GM21723 (cell line): ENCODE measurements around the gene TCL1B.

Source experiments
- ATAC-seq: cut with Tn5 transposase; IDR thresholded peaks from one replicate; pipeline ENCODE4 v1.9.1; 2021; ENCODE audit warnings: mild to moderate bottlenecking, moderate library complexity; ENCODE audit not compliant: unreplicated experiment

TCL1B gene

DNA sequence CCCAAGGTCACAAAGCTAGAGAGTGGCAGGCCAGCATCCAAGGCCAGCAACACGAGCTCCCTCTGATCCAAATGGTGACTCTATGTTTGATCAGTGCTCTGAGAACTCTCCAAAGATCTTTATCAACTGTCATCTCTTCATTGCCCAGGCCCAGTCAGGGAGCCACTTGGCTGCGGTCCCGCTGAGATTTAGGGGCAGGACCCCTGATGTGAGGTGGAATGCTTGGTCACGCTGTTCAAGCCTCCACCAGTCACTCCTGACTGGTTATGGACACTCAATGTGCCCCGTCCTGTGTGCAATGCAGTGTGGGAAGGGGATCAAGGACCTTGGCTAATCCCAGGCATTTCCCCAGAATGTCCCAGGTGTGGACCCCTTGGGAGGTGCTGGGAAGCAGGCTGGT is 19.8 kb upstream of the TCL1B start:
- no peak for ATAC-seq

DNA sequence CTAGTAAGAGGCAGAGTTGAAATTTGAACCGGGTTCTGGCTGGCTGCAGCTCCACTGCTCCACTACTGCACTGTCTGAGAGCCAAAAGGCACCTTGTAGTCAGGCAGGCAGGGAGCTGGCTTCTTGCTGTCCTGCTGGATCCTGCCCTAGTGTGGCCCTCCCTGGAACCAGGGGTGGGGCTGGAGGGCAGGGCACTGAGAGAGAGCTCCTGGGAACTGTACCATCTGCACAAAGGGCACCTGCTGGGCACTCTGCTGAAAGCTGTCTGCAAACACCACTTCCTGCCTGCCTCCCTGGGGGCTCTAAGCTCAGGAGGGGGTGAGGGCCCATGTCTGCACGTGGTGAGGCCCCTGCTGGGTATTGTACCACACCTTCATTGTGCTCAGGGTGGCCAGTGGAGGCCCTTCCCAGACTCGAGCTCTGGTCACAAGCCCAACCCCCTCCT is 19.0 kb upstream of the TCL1B start:
- ATAC-seq = no peak

DNA sequence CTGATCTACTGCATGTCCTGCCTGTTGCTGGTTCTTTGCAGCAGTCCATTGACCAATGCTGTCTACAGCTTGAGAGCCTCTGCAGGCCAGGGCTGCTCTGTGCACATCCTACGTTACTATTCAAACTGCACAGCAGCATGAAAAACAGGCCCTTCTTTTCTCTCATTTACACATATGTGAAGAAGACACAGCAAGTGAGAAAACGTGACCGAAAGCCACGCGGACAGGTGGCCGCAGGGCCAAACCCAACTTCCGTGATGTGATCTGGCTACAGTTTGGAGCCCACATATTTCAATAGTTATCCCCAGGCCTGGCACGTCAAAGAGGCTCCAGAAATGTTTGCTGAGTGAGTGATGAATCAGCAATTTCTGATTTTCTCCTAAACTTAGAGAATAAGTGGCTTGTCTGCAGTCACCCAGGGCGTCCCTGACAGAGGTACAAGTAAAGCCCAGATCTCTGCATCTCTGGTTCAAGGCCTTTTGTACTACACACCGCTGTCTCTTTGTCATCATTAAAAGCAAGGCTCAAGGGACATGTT is 17.9 kb upstream of the TCL1B start:
- ATAC-seq = no peak

DNA sequence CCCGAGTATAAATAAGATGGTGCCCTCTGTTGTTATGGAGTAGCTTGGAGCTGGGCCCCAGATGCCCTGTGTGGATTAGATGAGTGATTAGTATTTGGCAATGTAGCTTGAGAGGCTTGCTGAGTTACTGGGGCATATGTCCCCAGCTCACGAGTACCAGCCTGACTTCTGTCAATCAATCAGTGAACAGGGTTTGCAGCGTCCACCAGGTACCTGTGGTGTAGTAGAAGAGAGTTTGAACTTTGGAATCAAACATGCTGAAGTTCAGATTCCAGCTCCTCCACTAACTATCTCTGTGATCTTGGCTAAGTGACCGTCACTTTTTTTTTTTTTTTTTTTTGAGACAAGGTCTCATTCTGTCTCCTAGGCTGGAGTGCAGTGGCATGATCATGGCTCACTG is 11.6 kb upstream of the TCL1B start:
- no peak for ATAC-seq

DNA sequence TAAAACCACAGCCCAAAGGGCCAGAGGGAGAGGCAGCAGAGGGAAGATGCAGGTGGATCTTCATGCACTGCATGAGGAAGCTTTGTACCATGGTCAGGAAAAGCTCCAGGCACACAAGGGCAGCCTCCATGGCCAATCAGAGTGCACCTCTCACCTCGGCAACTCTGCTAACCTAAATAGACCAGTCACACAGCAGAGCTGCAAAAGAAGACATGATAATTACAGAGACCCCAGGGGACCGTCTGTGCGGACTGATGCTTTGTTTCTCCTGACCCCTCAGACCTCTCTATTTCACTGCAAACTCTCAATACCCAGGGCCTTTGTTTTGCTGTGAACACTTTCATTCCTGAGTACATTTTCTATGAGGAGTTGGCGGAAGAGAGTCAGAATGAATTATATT is 10.7 kb upstream of the TCL1B start:
- no peak for ATAC-seq

DNA sequence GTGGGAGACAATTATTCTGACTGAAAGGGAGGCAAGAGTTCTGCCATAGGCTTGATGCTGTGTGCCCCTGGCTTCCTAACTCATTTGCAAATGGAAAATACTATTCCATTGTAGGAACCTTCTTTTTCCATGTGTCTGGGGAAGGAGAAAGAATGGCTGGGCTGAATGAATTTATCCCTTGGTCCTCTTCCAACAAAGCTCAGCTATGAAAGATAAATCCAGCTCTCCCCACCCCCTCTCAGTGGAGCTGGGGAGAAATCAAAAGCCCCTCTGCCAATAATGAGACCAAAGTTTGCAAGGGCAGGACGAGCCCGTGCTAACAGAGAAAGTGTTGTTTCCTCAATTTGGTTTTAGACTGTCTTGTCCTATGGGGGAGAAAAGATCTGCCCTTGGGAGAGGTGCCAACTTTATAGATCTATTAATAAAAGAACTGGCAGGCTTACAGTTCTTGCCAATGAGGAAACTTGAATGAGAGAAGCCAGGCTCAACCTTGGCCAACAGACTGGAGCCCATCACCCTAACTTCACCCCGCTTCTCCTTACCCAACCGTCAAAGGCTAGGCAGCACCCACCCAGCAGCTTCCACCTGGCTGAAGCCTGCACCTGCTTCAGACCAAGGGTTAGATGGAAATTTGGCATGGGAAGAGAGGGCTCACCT is 8.9 kb upstream of the TCL1B start:
- no peak for ATAC-seq

DNA sequence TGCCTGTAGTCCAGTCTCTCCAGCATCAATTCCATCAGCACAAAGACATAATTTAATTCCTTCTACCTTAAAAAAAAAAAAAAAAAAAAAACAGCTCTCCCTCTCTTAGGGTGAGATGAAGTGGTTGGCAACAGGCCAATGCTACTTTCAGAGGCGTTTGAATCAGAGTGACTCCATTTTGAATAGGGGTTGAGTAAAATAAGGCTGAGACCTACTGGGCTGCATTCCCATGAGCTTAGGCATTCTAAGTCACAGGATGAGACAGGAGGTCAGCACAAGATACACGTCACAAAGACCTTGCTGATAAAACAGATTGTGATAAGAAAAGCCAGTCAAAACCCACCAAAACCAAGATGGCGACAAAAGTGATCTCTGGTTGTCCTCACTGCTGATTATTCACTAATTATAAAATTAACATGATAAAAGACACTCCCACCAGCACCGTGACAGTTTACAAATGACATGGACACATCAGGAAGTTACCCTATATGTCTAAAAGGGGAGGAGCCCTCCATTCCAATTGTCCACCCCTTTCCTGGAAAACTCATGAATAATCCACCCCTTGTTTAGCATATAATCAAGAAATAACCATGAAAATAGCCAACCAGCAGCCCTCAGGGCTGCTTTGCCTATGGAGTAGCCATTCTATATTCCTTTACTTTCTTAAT is 6.9 kb upstream of the TCL1B start:
- ATAC-seq = no peak

DNA sequence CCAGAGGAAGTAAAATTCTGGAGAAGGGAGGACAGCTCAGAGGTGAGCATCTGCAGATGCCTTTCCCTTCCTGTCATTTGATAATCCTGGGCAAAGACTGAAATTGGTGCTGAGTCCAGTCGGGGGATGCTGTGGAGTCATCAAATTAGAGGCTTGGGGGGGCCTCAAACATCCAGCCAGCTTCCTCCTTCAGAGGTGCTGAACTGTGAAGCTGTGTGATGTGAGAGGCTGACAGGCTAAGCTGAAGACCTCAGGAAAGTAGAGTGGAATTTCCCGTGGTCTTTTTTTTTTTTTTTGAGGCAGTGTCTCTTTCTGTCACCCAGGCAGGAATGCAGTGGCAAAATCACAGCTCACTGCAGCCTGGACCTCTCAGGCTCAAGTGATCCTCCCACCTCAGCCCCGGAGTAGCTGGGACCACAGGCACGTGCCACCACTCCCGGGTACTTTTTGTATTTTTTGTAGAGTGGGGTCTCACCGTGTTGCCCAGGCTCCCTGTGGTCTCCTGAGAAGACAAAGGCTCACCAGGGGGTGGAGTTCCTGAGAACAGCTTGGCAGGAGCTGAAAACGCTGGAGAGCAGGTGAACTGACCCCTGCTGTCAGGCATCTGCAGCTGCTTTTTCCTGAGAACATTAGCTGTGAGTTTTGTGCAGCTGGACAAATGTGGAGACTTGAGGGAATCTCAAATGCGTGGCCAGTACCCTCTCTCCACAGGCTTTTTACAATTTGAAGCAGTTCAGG is 6.1 kb upstream of the TCL1B start:
- no peak for ATAC-seq

DNA sequence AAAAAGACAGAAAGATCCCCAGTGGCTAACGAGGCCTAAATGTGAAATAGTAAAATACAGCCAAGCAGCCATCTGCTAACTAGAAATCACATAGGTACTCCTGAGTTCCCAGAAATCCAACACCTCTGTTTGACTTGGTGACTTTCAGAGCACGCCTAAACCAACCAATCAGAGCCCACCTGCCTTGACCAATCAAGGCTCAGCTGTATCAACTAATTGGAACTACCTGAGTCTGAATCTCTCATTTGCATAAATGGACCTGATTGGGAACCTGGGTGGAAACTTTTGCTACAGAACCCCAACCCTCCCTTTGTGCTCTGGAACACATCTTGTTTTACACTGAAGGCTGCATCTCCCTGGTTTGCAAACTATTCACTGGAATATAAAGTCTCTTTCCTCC is 5.1 kb upstream of the TCL1B start:
- ATAC-seq = no peak

DNA sequence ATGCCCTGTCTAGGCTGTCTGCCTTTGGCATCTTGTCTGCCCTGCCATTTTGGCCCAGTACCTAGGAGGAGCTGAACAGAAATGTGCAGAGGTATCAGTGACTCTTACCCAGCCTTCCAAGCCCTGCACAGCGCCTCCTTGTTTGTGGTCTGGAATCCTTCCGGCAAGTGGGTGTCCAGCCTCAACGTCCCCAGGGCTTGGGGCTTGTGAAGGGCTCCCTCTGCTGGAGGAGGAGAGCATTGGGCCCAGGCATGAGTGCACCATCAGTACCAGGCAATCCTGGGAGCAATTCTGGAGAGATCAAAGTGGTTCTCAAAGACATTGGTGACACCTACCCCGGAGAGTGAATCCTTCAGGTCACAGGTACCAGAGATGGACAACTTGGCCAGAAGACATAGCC is 2.4 kb upstream of the TCL1B start:
- ATAC-seq = peak; percentile 63

DNA sequence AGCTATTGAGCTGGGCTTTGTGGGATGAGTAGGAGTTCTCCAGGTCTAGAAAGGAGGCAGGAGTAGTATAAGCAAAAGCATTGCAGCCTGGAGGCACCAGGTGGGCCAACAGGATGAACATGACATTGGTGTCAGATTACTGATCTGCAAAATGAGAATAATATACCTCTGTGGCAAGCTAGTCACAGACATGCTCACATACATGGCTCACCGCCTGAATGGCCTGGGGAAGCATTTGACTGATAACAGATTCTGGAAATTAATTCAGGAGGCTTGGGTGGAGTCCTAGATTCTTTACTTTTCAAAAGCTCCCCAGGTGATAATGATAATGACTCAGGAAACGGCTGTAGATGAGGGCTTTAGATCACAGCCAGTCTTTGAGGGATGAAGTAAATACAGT is 709 bp downstream of the TCL1B start:
- no peak for ATAC-seq

DNA sequence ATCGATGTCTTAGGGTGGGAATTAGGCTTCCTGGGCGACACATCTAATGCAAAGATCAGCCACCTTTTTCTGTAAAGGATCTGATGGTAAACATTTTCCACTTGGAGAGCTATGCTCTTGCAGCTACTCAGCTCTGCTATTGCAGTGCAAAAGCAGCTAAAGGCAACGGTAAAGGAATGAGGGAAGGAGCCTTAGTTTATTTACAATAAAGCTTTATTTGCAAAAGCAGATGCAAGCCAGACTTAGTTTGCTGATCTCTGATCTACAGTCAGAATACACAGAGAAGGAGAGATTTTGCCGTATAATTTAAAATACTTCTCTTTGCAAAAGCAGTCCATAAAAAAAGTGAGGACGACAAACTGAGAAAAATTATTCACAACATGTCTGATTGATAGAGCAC is 3.2 kb downstream of the TCL1B start:
- no peak for ATAC-seq

DNA sequence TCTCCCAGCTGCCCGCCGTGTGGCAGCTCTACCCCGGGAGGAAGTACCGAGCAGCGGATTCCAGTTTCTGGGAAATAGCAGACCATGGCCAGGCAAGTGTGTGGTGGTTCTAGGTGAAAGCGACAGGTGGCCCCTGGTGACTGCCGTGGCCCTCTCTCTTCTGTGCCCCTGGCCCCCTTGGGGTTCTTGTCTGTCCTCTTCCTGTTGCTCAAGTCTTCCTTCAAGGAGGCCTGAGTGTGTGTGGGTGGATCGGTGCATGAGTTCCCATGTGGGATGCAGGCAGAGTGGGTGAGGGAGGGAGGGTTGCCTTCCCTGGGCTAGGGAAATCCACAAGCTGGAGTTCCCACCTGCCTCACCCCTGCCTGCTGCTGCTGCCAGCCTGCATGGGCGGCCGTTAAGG is 4.6 kb downstream of the TCL1B start:
- no peak for ATAC-seq

DNA sequence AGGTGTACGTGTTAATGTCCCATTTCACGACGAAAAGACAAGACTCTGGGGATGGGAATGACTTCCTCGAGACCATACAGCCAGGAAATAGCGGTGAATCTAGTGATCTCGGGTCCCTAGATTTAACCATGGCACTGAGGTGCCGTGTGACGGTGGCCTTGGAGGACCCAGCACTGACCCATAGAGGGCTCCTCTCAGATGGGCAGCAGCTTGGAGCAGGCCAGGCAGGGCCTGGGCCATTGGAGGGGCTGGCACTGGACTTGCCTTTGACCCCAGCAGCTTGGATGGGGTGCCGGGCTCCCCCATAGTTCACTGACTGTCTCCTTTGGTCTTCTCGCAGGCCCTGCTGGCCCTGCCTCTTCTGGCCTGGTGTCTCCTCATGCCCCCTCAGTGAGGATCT is 5.4 kb downstream of the TCL1B start:
- ATAC-seq = no peak

DNA sequence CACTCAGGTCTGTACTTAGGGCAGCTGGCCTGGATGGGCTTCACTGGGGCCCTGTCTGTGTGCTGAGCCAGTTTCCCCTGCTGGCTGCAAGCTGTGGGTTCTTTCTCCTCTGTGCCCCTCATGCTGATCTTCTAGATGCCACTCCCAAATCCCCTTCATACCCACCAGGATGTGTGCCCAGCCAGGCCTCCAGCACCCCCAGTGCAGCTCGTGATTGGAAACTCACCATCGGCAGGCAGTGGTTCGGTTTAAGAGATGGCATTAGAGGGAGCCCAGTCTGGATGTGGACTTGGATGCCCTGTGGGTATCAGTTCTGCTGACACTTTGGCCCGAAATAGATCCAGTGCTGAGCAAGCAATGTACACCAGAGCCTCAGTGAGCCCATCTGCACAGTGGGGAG is 5.9 kb downstream of the TCL1B start:
- no peak for ATAC-seq

DNA sequence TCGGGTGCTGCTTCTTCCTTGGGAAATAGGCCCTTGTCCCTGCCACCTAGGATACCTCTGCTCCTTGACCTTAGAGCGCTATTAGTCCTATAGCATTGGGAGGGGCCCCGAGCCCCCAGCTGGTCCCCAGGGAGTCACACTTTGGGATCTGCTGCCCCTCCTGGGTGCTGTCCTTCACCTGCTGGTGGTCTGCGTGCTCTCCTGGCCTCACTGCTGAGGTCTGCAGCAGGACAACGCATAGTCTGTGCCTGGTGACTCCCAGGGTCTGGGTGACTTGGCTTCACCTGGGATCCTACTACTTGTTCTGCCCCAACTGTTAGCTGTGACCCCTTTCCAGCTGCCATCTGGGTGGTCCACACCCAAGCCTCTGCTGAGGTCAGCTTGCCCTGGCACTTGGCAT is 8.8 kb downstream of the TCL1B start:
- ATAC-seq = no peak

DNA sequence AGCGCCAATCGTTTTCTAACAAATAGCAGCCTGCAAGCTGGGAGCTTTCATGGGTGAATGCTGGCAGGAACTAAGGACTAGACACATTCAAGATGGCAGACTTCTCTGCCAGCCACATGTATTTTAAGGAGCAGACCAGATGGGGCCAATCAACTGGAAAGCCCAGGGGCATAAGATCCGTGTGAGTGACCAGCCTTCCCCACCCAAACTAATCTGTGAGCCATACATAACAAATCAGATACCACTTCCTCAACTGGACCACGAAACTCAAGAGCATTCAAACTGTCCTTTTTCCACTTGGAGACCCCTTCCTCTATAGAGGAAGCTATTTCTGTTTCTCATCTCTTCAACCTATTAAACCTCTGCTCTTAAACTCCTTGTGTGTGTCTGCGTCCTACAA is 9.7 kb downstream of the TCL1B start:
- ATAC-seq = no peak

DNA sequence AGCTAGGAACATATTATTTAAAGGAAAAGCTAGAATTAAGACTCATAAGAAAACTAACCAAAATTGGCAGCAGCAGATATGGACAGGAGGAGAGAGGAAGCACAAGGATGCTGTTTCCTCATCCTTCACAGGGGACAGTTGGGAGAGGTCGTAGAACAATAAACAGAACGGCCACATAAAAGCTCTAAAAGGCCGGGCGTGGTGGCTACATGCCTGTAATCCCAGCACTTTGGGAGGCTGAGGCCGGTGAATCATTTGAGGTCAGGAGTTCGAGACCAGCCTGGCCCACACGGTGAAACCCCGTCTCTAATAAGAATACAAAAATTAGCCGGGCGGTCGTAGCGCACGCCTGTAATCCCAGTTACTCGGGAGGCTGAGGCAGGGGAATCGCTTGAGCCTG is 10.5 kb downstream of the TCL1B start:
- ATAC-seq = no peak

DNA sequence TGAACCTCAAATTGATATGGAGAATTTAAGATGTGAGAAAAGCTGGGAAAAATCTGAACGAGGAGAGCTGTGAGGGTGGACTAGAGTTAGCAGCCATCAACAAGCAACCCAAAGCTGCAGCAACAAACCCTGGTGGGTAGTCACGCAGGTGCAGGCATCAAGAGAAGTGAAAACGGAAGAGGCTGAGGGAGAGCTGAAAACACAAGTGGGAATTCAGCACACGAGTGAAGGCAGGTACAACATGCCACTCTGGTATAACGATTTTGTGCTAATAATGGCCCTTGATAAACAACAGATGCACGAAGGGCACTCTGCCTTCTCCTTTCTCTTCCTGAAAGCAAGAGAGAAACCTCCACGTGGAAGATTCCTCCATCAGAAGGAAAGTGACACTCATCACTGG is 11.5 kb downstream of the TCL1B start:
- ATAC-seq = no peak

DNA sequence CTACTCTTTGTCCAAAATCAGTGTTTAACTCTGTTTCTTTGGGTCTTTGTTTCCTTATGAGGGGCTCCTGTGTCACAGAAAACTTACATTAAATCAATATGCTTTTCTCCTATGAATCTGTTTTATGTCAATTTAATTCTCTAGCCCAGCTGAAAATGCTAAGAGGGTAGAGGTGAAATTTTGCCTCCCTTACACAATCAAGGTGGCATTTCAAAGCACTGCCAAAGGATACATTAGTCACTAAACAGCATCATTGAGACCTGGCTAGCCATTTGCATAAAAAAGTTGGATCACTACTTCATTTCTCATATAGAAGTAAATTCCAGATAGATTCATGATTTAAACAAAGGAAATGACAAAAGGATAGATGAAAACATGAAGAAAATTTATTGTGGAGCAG is 12.1 kb downstream of the TCL1B start:
- no peak for ATAC-seq

DNA sequence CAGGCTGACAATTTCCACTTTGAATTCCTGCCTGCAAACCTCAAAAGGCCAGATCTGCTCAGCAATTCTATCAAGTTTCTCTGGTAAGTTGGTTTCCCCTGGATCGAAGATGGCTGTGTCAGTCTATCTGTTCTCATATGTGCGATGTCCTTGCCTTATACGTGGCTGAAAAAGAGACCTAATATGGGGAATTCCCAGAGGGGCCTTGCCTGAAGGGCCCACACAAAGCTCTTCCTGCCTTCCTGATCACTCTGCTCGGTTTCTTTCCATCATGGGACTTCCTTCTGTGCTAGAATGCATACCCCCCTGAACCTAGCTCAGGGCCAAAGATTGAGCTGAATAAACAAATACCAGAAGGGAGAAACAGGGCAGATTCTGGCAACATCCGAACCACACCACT is 13.2 kb downstream of the TCL1B start:
- ATAC-seq = peak; percentile 46
